ENCODE measurements around the gene EXOC3.
"Not testable (repeated sequence)": the region's sequence is repeated elsewhere in the genome, so short reads cannot be mapped to it uniquely, and the experiment has no call there.

Gene EXOC3

DNA sequence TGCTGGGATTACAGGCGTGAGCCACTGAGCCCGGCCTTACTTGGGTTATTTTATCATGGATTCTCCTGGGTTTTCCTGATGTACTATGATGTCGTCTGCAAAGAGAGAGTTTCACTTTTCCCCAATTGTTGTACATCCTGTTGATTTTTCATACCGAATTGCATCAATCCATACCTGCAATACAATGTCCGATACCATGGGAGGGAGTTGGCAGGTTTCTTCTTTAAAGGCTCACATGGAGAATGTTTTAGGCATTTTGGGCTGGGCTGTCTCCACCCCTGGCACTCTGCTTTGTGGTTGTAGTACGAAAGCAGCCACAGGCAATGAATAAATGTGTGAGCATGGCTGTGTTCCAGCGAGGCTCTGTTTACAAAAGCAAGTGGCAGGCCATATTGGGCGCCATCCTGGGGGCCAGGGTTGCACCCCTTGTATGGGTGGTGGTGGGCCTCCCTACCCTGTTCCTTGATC lies 35.1 kb upstream of the EXOC3 start:
- DNase-seq = no peak

DNA sequence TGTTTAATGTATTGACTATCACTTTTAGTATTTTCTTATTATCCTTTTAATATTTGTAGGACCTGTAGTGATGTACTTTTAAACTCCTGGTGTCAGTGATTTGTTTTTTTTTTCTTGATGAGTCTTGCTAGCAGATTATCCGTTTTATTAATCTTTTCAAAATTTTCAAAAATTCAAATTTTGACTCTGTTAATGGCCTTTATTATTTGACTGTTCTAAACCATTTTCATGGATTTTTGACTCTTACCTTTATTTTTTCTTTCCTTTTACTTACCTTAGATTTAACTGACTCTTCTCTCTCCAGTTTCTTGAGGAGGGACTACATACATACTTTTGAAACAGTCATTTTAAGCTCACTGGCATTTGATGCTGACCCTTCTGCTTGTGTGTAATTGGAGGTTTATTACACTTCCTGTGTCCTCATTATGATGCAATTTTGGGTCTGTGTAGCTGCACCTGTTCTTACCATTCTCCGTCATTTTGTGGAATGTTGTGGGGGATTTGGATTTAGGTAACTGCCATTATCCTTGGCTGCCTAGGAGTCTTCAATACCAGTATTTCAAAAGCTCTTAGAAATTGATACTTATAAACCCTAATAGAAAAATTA lies 32.0 kb upstream of the EXOC3 start:
- no peak for DNase-seq

DNA sequence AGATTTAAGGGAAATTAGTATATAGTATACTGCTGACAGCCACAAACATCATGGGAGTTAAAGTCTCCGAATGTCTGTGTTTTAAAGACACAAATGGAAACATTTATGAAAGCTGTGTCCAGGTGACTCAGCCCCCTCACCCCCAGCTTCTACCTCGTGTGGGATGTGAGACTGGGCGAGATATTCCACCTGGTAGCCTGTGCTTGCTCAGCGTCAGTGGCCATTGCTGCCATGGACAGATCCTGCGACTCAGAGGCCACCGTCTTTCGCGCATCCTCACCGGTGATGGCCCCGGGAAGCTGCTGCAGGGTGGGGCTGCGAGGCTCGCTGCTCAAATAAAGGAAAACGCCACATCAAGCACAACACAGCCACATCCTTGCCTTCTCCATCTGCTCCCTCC lies 31.2 kb upstream of the EXOC3 start:
- DNase-seq = no peak

GRCh38 chr5:414991-415927 lies 27.7 kb upstream of the EXOC3 start:
- not testable (repeated sequence) for DNase-seq

DNA sequence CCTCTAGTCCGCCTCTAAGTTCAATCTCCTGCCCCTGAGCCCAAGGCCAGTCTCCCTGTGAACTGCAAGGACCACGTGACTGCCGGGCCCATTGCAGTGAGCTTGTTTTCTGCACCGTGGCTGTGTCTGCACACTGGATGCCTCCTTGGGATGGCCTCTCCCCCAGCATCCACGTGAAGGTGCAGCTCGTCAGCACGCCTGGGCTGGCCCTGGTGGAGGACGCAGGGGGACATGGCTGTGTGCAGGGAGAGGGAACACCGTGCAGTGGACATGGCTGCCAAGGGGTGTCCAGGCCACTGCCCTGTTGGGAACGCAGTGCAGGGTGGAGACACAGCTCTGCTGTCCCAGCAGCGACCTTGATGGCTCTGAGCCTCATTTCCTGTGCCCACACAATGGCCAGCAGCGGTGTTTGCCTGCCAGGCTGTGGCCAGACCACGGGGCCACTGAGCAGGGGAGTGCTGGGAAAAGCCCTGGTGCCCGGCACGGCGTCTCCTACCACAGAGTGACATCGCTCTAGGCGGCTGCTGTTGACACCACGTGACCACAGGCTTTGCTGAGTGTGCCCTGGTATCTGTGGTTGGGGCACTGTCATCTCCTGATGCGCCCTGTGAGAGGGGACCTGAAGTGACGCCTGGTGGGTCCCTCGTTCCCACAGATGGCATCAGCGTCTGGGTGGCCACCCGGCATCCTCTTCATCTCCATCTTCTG lies 26.9 kb upstream of the EXOC3 start:
- no peak for DNase-seq

DNA sequence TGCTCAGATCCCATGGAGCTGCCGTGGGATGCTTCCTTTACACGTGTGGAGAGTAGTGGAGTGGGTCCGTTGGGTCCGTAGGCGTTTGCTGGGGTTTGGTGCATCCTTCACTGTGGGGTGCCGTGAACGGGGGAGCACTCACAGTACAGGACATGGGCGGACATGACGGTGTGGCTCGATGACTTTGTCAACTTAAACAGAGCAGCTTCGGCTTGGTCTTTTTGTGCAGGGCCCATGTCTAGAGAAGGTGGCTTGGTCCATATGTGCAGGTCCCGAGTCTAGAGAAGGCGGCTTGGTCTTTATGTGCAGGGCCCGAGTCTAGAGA lies 26.4 kb upstream of the EXOC3 start:
- no peak for DNase-seq

DNA sequence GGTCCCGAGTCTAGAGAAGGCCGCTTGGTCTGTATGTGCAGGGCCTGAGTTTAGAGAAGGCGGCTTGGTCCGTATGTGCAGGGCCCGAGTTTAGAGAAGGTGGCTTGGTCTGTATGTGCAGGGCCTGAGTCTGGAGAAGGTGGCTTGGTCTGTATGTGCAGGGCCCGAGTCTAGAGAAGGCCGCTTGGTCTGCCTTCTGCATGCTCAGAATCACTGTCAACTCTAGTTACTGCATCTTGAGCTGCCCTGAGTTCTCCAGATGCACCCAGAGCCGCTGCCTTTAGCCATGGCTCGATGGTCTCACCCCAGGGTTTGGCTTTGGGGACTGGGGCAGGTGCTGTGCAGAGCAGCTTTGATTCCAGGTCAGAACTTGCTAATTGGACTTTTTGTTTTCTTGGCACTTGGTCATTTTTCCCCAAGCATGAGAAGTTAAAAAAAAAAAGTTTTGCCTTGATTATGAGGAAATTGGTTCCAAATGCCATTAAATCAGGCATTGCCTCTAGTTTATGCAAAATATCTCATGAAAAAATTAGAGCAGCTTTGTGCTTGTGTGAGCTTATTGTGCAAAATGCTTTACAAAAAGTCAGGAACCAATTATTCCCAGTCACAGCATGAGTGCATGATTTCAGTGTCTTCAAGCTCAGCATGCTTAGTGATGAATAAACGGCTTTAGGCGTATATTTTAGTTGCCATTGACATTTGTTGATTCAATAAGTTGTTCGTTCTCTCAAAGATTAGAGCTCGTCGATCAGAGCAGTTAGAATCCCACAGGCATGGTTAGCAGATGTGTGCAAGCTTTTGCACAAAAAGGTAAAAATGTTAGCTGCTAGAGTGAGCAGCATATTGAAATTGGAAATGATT lies 25.4 kb upstream of the EXOC3 start:
- no peak for DNase-seq

DNA sequence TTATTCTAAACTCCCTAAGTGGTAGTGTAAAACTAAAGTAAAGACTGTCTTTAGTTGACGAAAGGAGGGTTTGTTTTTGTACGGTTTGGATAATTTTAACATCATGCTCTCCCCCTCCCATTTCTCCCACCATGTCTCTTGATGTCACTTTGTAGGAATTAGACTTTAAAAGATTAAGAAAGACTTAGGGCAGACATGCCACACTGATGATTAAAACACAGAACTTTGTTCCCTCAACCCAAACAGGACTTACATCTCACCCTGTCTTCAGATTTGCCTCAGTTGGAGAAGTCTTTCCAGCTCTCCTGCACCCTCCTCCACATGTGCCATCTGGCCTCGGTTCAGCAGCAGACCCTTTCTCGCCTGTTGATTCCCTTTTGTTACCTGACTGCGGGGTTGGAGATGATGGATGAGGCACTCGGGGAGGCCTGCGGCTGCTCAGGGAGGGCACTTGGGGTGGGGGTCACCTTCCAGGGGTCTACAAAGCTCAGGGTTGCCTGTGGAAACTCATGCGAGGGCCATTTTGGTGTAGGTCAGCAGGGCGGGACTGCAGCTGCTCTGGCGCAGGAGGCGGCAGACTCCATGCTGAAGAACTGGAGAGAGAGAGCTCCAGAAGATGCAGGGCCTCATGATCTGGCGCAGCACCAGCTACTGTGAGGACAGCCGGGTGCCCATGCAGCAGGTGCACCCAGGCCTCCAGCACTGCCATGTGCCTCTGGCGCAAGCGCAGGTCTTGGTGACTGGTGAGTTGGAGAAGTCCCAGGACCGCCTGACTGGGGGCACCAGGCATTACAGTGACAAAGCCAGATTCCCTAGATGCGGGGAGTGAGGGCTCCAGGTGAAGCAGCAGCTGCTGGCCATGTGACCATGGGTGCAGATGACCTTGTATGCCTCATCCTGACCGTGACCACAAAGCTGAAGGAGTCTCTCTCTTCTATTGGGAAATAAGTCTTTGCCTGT lies 24.5 kb upstream of the EXOC3 start:
- no peak for DNase-seq

- DNase-seq = no peak
Observed at GRCh38 chr5:419970-420369, 23.0 kb upstream of the EXOC3 start.

GRCh38 chr5:420632-421286 lies 22.2 kb upstream of the EXOC3 start:
- DNase-seq = no peak

- no peak for DNase-seq
Observed at GRCh38 chr5:421287-421880, 21.6 kb upstream of the EXOC3 start.

DNA sequence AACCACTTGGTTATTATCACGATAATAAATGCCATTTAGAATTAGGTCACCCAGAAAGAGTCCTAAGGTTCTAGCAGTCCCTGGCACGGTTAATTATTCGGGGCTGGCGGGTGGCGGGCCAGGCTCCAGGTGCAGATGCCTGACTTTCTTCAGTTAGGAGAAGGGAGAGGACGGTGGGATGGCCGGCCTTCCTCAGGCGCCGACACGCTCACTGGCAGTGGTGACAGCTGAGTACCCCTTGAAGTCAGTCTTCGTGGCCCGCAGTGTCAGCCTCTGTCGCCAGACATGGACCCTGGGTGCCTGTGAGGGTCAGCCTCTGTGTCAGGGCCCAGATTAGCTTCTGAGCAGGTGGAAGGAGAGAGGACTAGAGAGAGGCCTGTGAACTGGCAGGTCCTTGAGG lies 21.1 kb upstream of the EXOC3 start:
- DNase-seq = no peak

GRCh38 chr5:422323-423232 lies 20.4 kb upstream of the EXOC3 start:
- DNase-seq = no peak

DNA sequence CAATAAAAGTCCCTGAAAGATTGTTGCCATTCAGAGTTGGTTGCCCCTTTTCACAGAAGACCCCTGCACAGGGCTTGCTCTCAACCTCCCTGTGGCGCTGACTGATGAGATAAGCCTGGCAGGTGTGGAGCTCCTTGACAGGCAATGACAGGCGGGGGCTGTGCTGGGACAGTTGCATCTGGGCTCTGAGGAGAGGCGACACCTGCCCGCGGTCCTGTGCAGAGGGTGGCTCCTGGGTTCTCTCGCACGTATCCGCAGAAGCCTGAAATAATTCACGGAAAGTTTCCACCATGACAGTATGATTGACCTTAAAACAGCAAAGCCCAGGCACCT lies 19.8 kb upstream of the EXOC3 start:
- DNase-seq = no peak

- no peak for DNase-seq
Observed at GRCh38 chr5:423626-424261, 19.2 kb upstream of the EXOC3 start.

DNA sequence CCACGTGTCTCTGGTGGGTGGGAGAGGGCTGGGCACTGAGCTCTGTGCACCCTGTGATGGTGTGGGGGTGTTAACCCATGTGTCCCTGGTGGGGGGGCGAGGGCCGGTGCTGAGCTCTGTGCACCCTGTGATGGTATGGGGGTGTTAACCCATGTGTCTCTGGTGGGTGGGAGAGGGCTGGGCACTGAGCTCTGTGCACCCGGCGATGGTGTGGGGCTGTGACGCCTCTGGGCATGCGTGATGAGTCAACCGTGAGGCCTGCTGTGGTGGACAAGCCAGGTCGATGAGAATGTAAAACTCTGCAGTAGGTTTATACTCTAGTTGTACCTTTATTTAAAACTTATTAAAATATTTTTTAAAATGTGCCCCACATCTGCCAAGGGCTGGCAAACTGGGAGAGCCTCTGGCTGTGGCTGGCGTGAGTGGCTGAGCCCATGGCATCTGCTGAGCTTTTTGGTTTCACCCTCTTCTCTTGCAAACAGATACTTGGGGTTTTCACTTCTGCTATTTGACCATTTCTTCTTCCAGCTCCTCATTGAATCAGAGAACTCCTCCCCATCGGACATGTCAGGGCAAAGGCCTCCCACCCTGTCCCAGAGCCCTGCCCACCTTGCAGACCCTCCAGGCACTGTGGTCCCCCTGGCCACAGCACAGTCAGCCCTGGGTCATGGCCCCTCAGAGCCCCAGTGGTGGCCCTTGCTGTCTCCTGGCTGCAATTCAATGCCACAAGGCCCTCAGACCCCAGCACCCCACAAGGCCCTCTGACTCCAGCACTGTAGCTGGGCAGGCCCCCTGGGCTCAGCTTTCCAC lies 18.5 kb upstream of the EXOC3 start:
- DNase-seq = no peak

GRCh38 chr5:425714-426113 lies 17.3 kb upstream of the EXOC3 start:
- DNase-seq = no peak

GRCh38 chr5:426392-426976 lies 16.5 kb upstream of the EXOC3 start:
- DNase-seq = no peak

All from activated T-cell treated with anti-CD3 and anti-CD28 coated beads, Interleukin-2, amount 50 U/mL, for 1 hour (primary cell).